ENCODE results near the gene PSME3IP1. TPM values are rescaled to one million over a fixed set of nuclear protein-coding genes. Genes with fewer than 3 reads are reported as not detected.

Gene PSME3IP1
- total RNA-seq, 2 donors from 2014 or later: 26.7 to 32.9 TPM

GRCh38 chr16:57196753-57197152, 10.9 kb upstream of the PSME3IP1 start:
- Histone ChIP-seq H3K4me3 (no peak overlapping the region), H3K27me3 (no peaks in the 10 kb centered on the region), H3K27ac (no peak overlapping the region), H3K4me1 (peaks cover 31% of the 10 kb centered on the region), H3K9me3 (no peaks in the 10 kb centered on the region), H3K36me3 (replicated peaks in 1 of 2; ENCODE audit: insufficient read depth in 1 of 2, low read depth in 2 of 2) (no peaks in the 10 kb centered on the region)
- ATAC-seq: no peak
- 56 to 64% methylated on average over 3 of the region's 3 CpGs for WGBS, 2 donors
- intact Hi-C loops (cut with DNase I): no loop called here
- TF ChIP-seq CTCF (IDR thresholded peaks at IDR 0.05) (no peak), POLR2A (IDR thresholded peaks at IDR 0.05) (no peak)
- DNase-seq: no peak

GRCh38 chr16:57196286-57196685, 10.4 kb upstream of the PSME3IP1 start:
- ATAC-seq (no peak), DNase-seq (no peak)
- Histone ChIP-seq H3K9me3 (no peaks in the 10 kb centered on the region), H3K36me3 (replicated peaks in 1 of 2; ENCODE audit: insufficient read depth in 1 of 2, low read depth in 2 of 2) (no peaks in the 10 kb centered on the region), H3K4me3 (no peak overlapping the region), H3K27ac (no peak overlapping the region), H3K4me1 (peaks cover 32% of the 10 kb centered on the region), H3K27me3 (no peaks in the 10 kb centered on the region)
- no peak for TF ChIP-seq POLR2A (IDR thresholded peaks at IDR 0.05)
- no peak for TF ChIP-seq CTCF (IDR thresholded peaks at IDR 0.05)
- intact Hi-C loops (cut with DNase I): no loop called here
- WGBS, 2 donors: 62 to 77% methylated on average over 4 of the region's 4 CpGs

- ATAC-seq: no peak
- no peak overlapping the region for H3K4me3 ChIP-seq
- peaks cover 47% of the 10 kb centered on the region for H3K4me1 ChIP-seq
- no peak overlapping the region for H3K27ac ChIP-seq
- H3K36me3 ChIP-seq (replicated peaks in 1 of 2; ENCODE audit: insufficient read depth in 1 of 2, low read depth in 2 of 2): no peaks in the 10 kb centered on the region
- TF ChIP-seq POLR2A (IDR thresholded peaks at IDR 0.05): no peak
- no peak for TF ChIP-seq CTCF (IDR thresholded peaks at IDR 0.05)
- no peaks in the 10 kb centered on the region for H3K9me3 ChIP-seq
- intact Hi-C loops (cut with DNase I): no loop called here
- DNase-seq: no peak
- no peaks in the 10 kb centered on the region for H3K27me3 ChIP-seq
Measured at GRCh38 chr16:57194512-57194911, 8.7 kb upstream of the PSME3IP1 start.

GRCh38 chr16:57192720-57193486, 7.1 kb upstream of the PSME3IP1 start:
- no peaks in the 10 kb centered on the region for H3K9me3 ChIP-seq
- intact Hi-C loops (cut with DNase I): no loop called here
- DNase-seq: no peak
- WGBS, 2 donors: 72 to 79% methylated on average over 7 of the region's 7 CpGs
- H3K4me3 ChIP-seq: no peak overlapping the region
- H3K36me3 ChIP-seq (replicated peaks in 1 of 2; ENCODE audit: insufficient read depth in 1 of 2, low read depth in 2 of 2): no peaks in the 10 kb centered on the region
- no peak for ATAC-seq
- no peaks in the 10 kb centered on the region for H3K27me3 ChIP-seq
- peaks cover 50% of the 10 kb centered on the region for H3K4me1 ChIP-seq
- TF ChIP-seq POLR2A (IDR thresholded peaks at IDR 0.05): no peak
- TF ChIP-seq CTCF (IDR thresholded peaks at IDR 0.05): no peak
- H3K27ac ChIP-seq: no peak overlapping the region

GRCh38 chr16:57192146-57192545, 6.3 kb upstream of the PSME3IP1 start:
- DNase-seq: no peak
- H3K9me3 ChIP-seq: no peaks in the 10 kb centered on the region
- intact Hi-C loops (cut with DNase I): no loop called here
- no peaks in the 10 kb centered on the region for H3K27me3 ChIP-seq
- H3K27ac ChIP-seq: no peak overlapping the region
- ATAC-seq: no peak
- TF ChIP-seq CTCF (IDR thresholded peaks at IDR 0.05) (no peak), POLR2A (IDR thresholded peaks at IDR 0.05) (no peak)
- no peak overlapping the region for H3K4me3 ChIP-seq
- no peaks in the 10 kb centered on the region for H3K36me3 ChIP-seq (replicated peaks in 1 of 2; ENCODE audit: insufficient read depth in 1 of 2, low read depth in 2 of 2)
- H3K4me1 ChIP-seq: peaks cover 50% of the 10 kb centered on the region
- WGBS, 2 donors: 80 to 91% methylated on average over 3 of the region's 3 CpGs

All from body of pancreas (tissue), 4 donors.